HG02571 (cell line): ENCODE results near the gene TMPRSS3.

Experiments used
- ATAC-seq: cut with Tn5 transposase; IDR thresholded peaks from one replicate; pipeline ENCODE4 v1.9.1; 2021; ENCODE audit warnings: mild to moderate bottlenecking, moderate library complexity; ENCODE audit not compliant: unreplicated experiment

Gene TMPRSS3

GRCh38 chr21:42353623-42354022, 42.2 kb downstream of the TMPRSS3 start:
- ATAC-seq: no peak

- ATAC-seq: no peak
Measured at GRCh38 chr21:42352441-42353095, 43.3 kb downstream of the TMPRSS3 start.

GRCh38 chr21:42351626-42352440, 44.0 kb downstream of the TMPRSS3 start:
- ATAC-seq: no peak

GRCh38 chr21:42350927-42351426, 44.9 kb downstream of the TMPRSS3 start, which contains the start of gene TFF2:
TSS of gene TFF2 (minus strand) at chr21:42350994. CDS start at chr21:42350957, 37 bp downstream.
- ATAC-seq: no peak

- no peak for ATAC-seq
Measured at GRCh38 chr21:42350318-42350910, 45.4 kb downstream of the TMPRSS3 start.

- ATAC-seq: no peak
Measured at GRCh38 chr21:42349420-42350317, 46.2 kb downstream of the TMPRSS3 start.

GRCh38 chr21:42348762-42349161, 47.1 kb downstream of the TMPRSS3 start:
- ATAC-seq: no peak

GRCh38 chr21:42347601-42348327, 48.1 kb downstream of the TMPRSS3 start:
- no peak for ATAC-seq

- no peak for ATAC-seq
Measured at GRCh38 chr21:42346866-42347600, 48.8 kb downstream of the TMPRSS3 start.

GRCh38 chr21:42346441-42346840, 49.4 kb downstream of the TMPRSS3 start:
- no peak for ATAC-seq

- ATAC-seq: no peak
Measured at GRCh38 chr21:42344631-42345030, 51.2 kb downstream of the TMPRSS3 start.

- ATAC-seq: no peak
Measured at GRCh38 chr21:42343963-42344510, 51.8 kb downstream of the TMPRSS3 start.

- no peak for ATAC-seq
Measured at GRCh38 chr21:42343556-42343955, 52.3 kb downstream of the TMPRSS3 start.

- no peak for ATAC-seq
Measured at GRCh38 chr21:42343101-42343500, 52.8 kb downstream of the TMPRSS3 start.

- no peak for ATAC-seq
Measured at GRCh38 chr21:42341776-42342542, 53.9 kb downstream of the TMPRSS3 start.

GRCh38 chr21:42340187-42341050, 55.4 kb downstream of the TMPRSS3 start:
- ATAC-seq: no peak
